Vagina (tissue), 2 donors: ENCODE measurements around the gene SFT2D3. TPM values are rescaled to one million over a fixed set of nuclear protein-coding genes. Genes with fewer than 3 reads are reported as not detected.

Experiments used
- DNase-seq, 2 donors: peaks; one replicate each; pipeline ENCODE4 v3.0.0-alpha.2; 2017; ENCODE audit errors: extremely low spot score in 2 of 2
- H3K27ac ChIP-seq: fragments of 200-600 bp; sonication (generic); one replicate; pipeline ENCODE4 v1.5.1; 2019
- H3K27me3 ChIP-seq: fragments of 200-600 bp; sonication (generic); one replicate; pipeline ENCODE4 v1.5.1; 2019
- H3K36me3 ChIP-seq, 2 donors: fragments of 200-600 bp; sonication (generic); one replicate each; pipeline ENCODE4 v1.5.1; 2017 to 2019
- H3K4me1 ChIP-seq: fragments of 200-600 bp; sonication (generic); one replicate; pipeline ENCODE4 v1.5.1; 2019
- H3K4me3 ChIP-seq, 2 donors: fragments of 200-600 bp; sonication (generic); 1 replicate in 1 of 2; 2 replicates in 1 of 2; pipeline ENCODE4 v1.5.1; 2016 to 2019
- H3K9me3 ChIP-seq: fragments of 200-600 bp; sonication (generic); one replicate; pipeline ENCODE4 v1.5.1; 2019
- CTCF ChIP-seq, 3 experiments: fragments of 450-650 bp in 2 of 3; fragments of 200-600 bp in 1 of 3; sonication (generic) in 1 of 3; IDR thresholded peaks; one replicate each; pipeline ENCODE4 v1.5.1; 2017 to 2019; ENCODE audit warnings: antibody characterized with exemption in 3 of 3, mild to moderate bottlenecking in 2 of 3, moderate library complexity in 2 of 3
- POLR2A ChIP-seq, 2 donors: fragments of 450-650 bp; IDR thresholded peaks; one replicate each; pipeline ENCODE4 v1.6.1; 2017; ENCODE audit warnings: antibody characterized with exemption in 2 of 2, mild to moderate bottlenecking in 2 of 2, moderate library complexity in 2 of 2
- POLR2AphosphoS5 ChIP-seq, 2 donors: sonication (generic); formaldehyde crosslinking; IDR thresholded peaks; one replicate each; pipeline ENCODE4 v1.9.0; 2017; ENCODE audit warnings: antibody characterized with exemption in 2 of 2, mild to moderate bottlenecking in 2 of 2, low read depth in 1 of 2; ENCODE audit not compliant: insufficient read depth in 1 of 2
- intact Hi-C: fragments of 100-400 bp; cut with DNase I; formaldehyde crosslinking; loops from one replicate; pipeline ENCODE4 v1.15.1; 2023
- total RNA-seq: library from RNA; depleted of rRNA; stranded (reverse); fragments of >200 nt; gene quantifications from one replicate; pipeline ENCODE4 v1.2.3, GENCODE V29; 2016

Gene SFT2D3
- 3.7 TPM for total RNA-seq

- peaks cover 47% of the 10 kb centered on the region for H3K4me1 ChIP-seq
- H3K36me3 ChIP-seq: peaks cover 0 to 3% of the 10 kb centered on the region in 2 donors
- peak within 1 kb of the TSS; percentile 82 for H3K27ac ChIP-seq
- peak in 1 of 2 donors; percentile 82 for TF ChIP-seq POLR2A (IDR thresholded peaks at IDR 0.05)
- peak; percentile 63 to 88 for TF ChIP-seq POLR2AphosphoS5 (IDR thresholded peaks at IDR 0.05; ENCODE audit: insufficient read depth in 1 of 2, low read depth in 1 of 2)
- no peak for TF ChIP-seq CTCF (IDR thresholded peaks at IDR 0.05)
- DNase-seq: peak in 1 of 2 donors; percentile 93
- no peaks in the 10 kb centered on the region for H3K27me3 ChIP-seq
- intact Hi-C loops: loop anchor here (10.0 kb wide), 1 partner anchor 114 kb away; the partner anchor contains the start of gene WDR33
- H3K4me3 ChIP-seq: peak within 1 kb of the TSS; percentile 56 to 93
- H3K9me3 ChIP-seq: no peaks in the 10 kb centered on the region
These were observed at the start of gene SFT2D3 for GRCh38 chr2:127701193-127701650. SFT2D3 (plus strand) TSS chr2:127701497; CDS start chr2:127701529, 32 bp downstream.

DNA sequence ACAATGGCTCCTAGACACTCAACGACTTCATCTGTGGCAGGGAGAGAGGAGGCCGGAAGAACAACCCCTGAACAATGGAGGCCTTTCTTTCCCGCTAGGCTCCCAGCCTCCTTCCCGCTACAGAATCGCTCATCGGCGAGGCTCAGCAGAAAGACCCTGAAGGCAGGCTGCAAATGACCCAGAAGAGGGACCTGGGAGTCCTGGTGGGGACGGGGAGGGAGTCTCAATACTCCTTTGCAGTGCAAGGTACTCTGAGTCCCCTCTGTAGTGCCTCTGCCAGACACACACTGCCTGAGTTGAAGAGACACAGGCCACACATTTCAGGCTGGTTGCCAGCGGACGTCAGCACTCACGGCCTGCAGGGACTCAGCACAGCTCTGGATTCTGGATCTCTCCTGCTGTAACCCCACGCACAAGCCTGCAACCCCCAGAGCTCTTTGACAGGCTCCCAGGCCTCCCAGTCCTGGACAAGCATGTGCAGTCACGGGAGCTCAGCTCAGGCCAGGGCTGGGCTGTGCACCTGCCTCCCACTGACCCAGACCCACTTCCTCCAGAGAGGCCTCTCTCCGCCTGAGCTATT lies 49.2 kb upstream of the SFT2D3 start:
- no peak for DNase-seq
- no peak for TF ChIP-seq POLR2AphosphoS5 (IDR thresholded peaks at IDR 0.05; ENCODE audit: insufficient read depth in 1 of 2, low read depth in 1 of 2)
- no peak for TF ChIP-seq CTCF (IDR thresholded peaks at IDR 0.05)
- no peak for TF ChIP-seq POLR2A (IDR thresholded peaks at IDR 0.05)
- peaks cover 0 to 4% of the 10 kb centered on the region in 2 donors for H3K36me3 ChIP-seq
- H3K27ac ChIP-seq: peak overlapping the region; percentile 13
- H3K27me3 ChIP-seq: no peaks in the 10 kb centered on the region
- no peaks in the 10 kb centered on the region for H3K9me3 ChIP-seq
- peaks cover 28% of the 10 kb centered on the region for H3K4me1 ChIP-seq
- no peak overlapping the region for H3K4me3 ChIP-seq
- intact Hi-C loops: loop anchor here (5.0 kb wide), 1 partner anchor 145 kb away; no protein-coding TSS in a partner anchor

DNA sequence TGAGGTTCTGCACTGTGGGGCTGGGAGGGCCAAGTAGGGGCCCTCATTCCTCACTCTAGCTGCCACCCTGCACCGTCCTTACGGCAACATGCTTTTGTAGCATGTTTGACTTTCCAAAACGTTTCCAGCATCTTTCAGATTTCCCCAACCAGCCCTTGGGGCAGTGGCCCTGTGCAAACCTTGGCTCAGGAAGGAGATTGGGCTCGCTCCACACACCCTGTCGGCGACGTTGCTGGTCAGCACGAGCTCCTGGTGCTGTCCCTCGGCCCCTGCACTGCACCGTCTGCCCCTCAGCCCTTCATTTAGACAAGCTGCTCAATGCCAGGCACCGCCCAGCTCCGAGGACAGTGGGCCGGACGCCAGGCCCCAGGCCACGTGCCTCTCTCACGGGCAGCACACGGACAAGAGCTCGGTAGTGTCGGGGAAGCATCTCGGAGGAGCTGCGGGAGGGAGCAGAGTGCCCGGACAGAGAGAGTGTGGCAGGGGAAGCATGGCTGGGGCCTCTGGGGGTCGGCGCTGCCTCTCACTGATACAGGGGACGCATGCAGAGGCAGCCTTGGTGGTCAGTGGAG lies 48.4 kb upstream of the SFT2D3 start:
- no peak overlapping the region for H3K27ac ChIP-seq
- TF ChIP-seq CTCF (IDR thresholded peaks at IDR 0.05) (no peak), POLR2A (IDR thresholded peaks at IDR 0.05) (no peak), POLR2AphosphoS5 (IDR thresholded peaks at IDR 0.05; ENCODE audit: insufficient read depth in 1 of 2, low read depth in 1 of 2) (no peak)
- no peak overlapping the region for H3K4me3 ChIP-seq
- no peaks in the 10 kb centered on the region for H3K27me3 ChIP-seq
- intact Hi-C loops: loop anchor here (5.0 kb wide), 1 partner anchor 146 kb away; no protein-coding TSS in a partner anchor
- peaks cover 0 to 4% of the 10 kb centered on the region in 2 donors for H3K36me3 ChIP-seq
- peaks cover 29% of the 10 kb centered on the region for H3K4me1 ChIP-seq
- H3K9me3 ChIP-seq: no peaks in the 10 kb centered on the region
- no peak for DNase-seq

DNA sequence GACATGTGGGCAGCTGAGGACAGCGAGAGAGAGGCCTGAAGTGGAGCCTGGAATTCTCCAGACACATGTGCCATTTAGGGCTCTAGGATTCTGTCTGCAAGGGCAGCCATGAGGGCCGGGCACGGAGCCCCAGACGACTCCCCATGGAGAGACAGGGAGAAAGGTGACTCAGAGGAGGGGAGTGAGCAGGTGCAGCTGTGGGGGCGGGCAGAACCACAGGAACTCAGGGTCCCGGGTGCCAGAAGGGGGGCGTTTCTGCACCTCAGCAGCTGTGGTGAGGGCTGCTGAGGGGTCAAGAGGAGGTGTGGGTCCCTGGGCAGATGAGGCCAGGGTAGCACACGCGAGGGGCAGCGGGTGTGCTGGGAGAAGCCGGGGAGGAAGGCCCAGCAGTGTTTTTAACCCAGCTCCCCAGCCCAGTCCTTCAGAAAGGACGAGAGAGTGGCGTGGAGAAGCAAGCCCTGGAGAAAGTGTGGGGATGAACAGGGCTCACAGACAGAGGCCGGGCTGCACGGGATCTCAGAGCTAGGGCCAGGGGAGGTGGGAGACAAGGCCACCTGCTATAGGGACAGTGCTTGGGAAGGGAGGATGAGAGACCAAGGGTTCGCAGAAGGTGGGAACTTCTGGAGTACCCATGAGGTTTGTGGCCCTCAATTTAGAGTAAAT lies 47.7 kb upstream of the SFT2D3 start:
- intact Hi-C loops: loop anchor here (5.0 kb wide), 1 partner anchor 146 kb away; no protein-coding TSS in a partner anchor
- DNase-seq: no peak
- peaks cover 35% of the 10 kb centered on the region for H3K4me1 ChIP-seq

More for the DNA sequence above, 47.7 kb upstream of the SFT2D3 start:
- Histone ChIP-seq H3K9me3 (no peaks in the 10 kb centered on the region), H3K36me3 (peaks cover 0 to 4% of the 10 kb centered on the region in 2 donors), H3K4me3 (no peak overlapping the region), H3K27me3 (no peaks in the 10 kb centered on the region), H3K27ac (no peak overlapping the region)
- TF ChIP-seq POLR2AphosphoS5 (IDR thresholded peaks at IDR 0.05; ENCODE audit: insufficient read depth in 1 of 2, low read depth in 1 of 2) (no peak), POLR2A (IDR thresholded peaks at IDR 0.05) (no peak), CTCF (IDR thresholded peaks at IDR 0.05) (no peak)
